Cardiac fibroblast (primary cell): ENCODE results near the gene VIPR1.

Experiments used
- DNase-seq, 2 donors: peaks; one replicate each; pipeline versions ENCODE4 v3.0.0 to v3.0.0-alpha.2; 2010; ENCODE audit warnings: low read depth in 2 of 2
- H3K4me3 ChIP-seq, 2 donors: replicated peaks in 1 of 2; 1 replicate in 1 of 2; 2 replicates in 1 of 2; pipeline ENCODE4 v1.5.1; 2011; ENCODE audit warnings: low read depth in 2 of 2, low read length in 2 of 2, mild to moderate bottlenecking in 2 of 2, moderate library complexity in 1 of 2
- TF ChIP-seq, protein P1 (sequence below): IDR thresholded peaks from one replicate; pipeline ENCODE4 v1.5.1; 2011; ENCODE audit warnings: low read depth, mild to moderate bottlenecking, low read length, inconsistent platforms

Gene VIPR1

DNA sequence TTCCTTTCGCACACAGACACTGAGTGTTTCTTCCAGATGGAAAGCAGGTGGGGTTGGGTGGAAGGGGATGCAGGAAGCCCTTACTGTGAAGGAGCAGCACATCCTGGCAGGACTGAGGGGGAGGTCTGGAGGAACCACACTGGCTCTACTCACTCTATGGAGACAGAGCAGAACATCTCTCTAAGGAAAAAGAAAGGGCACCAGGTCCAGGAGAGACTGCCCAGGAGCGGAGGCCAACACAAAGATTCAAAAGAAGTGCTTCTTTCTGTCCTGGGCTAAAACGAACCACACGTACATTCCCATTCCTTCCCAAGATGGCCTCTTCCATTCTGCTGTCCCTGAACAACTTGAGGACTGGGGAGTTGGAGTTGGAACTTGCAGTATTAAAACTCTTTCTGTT, 13.8 kb upstream of the VIPR1 start:
- DNase-seq = no peak

DNA sequence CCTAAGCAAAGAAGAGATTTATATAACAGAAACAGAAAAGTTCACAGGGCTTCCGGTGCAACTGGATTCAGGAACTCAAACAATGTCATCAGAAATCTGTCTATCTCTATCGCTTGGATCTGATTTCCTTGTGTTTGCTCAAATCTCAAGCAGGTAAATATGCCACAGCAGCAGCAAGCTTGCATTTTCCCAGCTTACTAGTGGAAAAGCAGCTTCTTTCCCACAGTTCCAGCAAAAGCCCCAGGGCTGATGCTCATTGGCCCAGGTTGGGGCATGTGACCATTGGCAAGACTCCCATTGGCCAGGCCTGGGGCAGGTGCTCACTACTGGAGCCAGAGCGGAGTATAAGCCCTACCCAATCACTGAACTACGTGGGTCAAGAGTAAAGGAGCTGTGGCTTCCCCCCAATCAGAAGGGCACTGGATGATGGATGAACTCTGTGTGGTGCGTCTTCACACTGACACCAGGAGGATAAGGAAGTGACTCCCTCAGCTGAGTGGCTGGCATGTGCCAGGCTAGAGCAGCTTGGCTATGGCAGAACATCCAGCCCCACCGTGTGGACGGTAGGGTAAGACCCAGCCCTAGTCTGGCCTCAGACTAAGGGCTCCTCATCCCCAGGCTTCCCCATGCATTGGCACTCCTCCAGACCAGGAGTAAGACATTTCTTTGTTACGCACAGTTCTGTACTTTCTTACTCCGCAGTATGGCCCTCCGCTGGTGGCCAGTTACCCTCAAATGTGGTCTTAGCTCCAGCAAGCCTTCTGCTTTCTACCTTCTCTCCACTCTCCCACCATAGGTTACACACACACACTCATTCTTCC, 13.1 kb upstream of the VIPR1 start:
- TF ChIP-seq, protein P1, sequence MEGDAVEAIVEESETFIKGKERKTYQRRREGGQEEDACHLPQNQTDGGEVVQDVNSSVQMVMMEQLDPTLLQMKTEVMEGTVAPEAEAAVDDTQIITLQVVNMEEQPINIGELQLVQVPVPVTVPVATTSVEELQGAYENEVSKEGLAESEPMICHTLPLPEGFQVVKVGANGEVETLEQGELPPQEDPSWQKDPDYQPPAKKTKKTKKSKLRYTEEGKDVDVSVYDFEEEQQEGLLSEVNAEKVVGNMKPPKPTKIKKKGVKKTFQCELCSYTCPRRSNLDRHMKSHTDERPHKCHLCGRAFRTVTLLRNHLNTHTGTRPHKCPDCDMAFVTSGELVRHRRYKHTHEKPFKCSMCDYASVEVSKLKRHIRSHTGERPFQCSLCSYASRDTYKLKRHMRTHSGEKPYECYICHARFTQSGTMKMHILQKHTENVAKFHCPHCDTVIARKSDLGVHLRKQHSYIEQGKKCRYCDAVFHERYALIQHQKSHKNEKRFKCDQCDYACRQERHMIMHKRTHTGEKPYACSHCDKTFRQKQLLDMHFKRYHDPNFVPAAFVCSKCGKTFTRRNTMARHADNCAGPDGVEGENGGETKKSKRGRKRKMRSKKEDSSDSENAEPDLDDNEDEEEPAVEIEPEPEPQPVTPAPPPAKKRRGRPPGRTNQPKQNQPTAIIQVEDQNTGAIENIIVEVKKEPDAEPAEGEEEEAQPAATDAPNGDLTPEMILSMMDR = no peak
- no peak for DNase-seq
- no peak overlapping the region for H3K4me3 ChIP-seq

More for the DNA sequence above, 13.8 kb upstream of the VIPR1 start:
- TF ChIP-seq, protein P1 = no peak
- H3K4me3 ChIP-seq = no peak overlapping the region

DNA sequence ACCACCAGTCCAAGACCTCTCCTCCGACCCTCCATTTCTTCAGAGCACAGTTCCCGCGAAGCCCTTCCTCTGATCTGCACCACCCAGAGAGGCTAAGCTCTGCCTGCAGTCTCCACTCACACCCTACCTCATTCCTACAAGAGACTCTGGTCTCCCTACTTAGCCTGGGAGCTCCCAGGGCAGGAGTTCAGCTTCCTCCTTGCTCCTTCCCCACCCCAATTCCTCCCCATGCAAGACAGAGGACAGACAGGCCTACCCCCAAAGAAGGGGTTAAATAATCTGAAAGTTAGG, 12.6 kb upstream of the VIPR1 start:
- TF ChIP-seq, protein P1 = no peak
- no peak for DNase-seq
- no peak overlapping the region for H3K4me3 ChIP-seq

DNA sequence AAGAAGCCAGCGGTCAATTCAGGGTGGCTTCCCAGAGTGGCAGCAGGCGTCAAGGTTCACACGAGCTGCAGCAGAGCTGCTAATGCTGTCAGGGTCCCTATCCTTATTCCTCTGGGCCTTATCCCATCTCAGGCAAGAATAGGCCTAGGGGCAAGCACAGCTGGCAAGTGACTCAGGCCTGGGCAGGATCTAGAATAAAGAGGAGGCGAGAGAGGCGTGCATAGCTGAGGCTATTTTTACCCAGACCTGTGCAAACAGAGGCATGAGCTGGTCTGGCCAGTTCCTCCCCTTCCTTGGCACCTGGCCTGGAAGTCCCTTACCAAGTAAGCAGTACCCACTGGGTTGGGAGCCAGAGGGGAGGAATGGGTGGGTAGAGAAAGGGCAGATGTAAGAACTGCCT, 12.2 kb upstream of the VIPR1 start:
- H3K4me3 ChIP-seq = no peak overlapping the region
- DNase-seq = peak; percentile 54 to 61
- TF ChIP-seq, protein P1 = no peak

DNA sequence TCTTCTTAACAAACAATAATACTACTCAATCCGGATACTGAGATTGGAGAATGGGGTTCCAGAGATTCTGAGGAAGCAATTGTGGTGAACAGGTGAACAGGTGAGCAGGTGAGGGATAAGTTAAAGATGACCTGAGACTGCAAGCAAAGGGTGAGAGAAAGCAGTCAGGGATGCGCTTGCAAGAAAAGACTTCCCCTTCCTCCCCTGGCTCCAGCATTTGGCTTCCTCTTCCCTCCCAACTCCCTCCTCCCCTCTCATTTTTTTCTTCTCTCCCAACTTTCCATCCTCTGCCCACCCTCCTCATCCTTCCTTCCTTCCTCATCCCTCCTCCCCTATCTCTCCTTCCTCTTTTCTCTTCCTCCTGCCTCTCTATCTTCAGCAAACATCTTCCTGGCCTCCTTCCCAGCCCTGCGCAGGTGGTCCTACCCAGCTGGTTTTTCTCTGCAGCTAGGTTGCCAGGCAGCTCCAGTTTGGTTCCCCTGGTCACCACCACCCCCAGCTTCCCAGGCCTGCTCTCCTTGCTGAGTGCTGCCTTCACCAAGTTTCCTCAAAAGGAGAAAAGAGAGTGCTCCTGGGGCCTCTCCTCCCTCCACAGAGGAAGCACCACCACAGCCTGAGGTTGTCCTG, 10.4 kb upstream of the VIPR1 start:
- TF ChIP-seq, protein P1 = no peak
- no peak for DNase-seq
- no peak overlapping the region for H3K4me3 ChIP-seq

DNA sequence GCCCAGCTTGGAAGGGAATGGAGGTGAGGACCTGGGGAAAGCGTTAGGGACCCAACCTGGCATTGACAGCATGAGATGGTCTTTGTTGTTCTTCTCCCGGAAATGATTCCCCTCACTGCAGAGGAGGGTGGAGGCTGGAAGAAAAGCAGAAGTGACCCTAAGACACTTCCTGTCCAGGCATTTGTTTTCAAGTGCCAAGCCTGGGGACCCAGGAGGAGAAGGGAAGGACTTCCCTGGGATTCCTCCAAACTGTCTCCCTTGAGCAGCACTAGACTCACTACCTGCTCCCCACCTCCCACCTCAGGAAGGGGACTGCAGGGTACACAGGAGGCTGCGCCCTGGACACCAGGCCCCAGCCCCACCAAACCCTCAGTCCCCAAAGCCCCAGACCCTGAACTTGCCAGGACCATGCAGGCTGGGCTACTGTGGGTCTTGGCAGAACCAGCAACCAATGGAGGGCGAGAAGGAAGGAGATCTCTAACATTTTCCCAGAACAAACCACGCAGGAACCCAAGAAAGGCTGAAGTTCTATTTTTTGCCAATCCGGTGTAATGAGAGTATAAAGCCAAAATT, 9.8 kb upstream of the VIPR1 start:
- TF ChIP-seq, protein P1 = no peak
- no peak for DNase-seq

More for the DNA sequence above, 9.8 kb upstream of the VIPR1 start:
- H3K4me3 ChIP-seq = no peak overlapping the region
